Measurements from ENCODE around the gene ARF1. TPM values are rescaled to one million over a fixed set of nuclear protein-coding genes. Genes with fewer than 3 reads are reported as not detected.

Gene ARF1
- total RNA-seq, 1 experiment from 2014 or later = 330 TPM

GRCh38 chr1:228058949-228059633 is 23.4 kb upstream of the ARF1 start (continued):
- TF ChIP-seq PRDM15 (CRISPR knock-in tag; IDR thresholded peaks at IDR 0.05) = no peak

GRCh38 chr1:228059634-228060457 is 22.7 kb upstream of the ARF1 start:
- peak; percentile 100 for DNase-seq (ENCODE audit: low spot score)
- Mint-ChIP-seq H3K27ac (no peak overlapping the region), H3K9me3 (no peaks in the 10 kb centered on the region), H3K4me1 (peaks cover 5% of the 10 kb centered on the region), H3K4me3 (peak overlapping the region; percentile 74), H3K27me3 (ENCODE audit: low read depth) (peaks cover 87% of the 10 kb centered on the region), H3K36me3 (no peaks in the 10 kb centered on the region)
- peak; percentile 84 for ATAC-seq
- ChIA-PET POLR2A (interaction anchor here (0.9 to 1.0 kb wide), 2 partner anchors 11 to 22 kb away, joined by 3 read pairs; partner anchors contain the start of gene ARF1), CTCF (interaction anchor here (0.5 to 3.9 kb wide), 22 partner anchors 9 to 867 kb away, joined by 3 to 71 read pairs (median 4); partner anchors contain the start of genes ARF1 and WNT3A)
- TF ChIP-seq CTCF (IDR thresholded peaks at IDR 0.05) (no peak), ERG (CRISPR knock-in tag; IDR thresholded peaks at IDR 0.05) (no peak), ZNF281 (CRISPR knock-in tag; IDR thresholded peaks at IDR 0.05) (no peak), ATF1 (CRISPR knock-in tag; IDR thresholded peaks at IDR 0.05) (no peak), ZMAT4 (CRISPR knock-in tag; IDR thresholded peaks at IDR 0.05) (no peak), CBFB (CRISPR knock-in tag; IDR thresholded peaks at IDR 0.05; ENCODE audit: low read depth) (no peak), ETV6 (CRISPR knock-in tag; IDR thresholded peaks at IDR 0.05) (no peak)

Measured in WTC11 (cell line).